Measurements from ENCODE around the gene PEX10.

PEX10 gene

GRCh38 chr1:2394220-2394619 is 18.1 kb downstream of the PEX10 start:
- Histone ChIP-seq H2AFZ (ENCODE audit: low read length) (no peak overlapping the region), H3K36me3 (replicated peaks; ENCODE audit: insufficient read depth, low read length) (0 out of 2 replicates have a peak, but pooled peaks cover 2% of the 10 kb centered on the region), H3K9ac (ENCODE audit: low read length) (no peak overlapping the region), H3K4me1 (ENCODE audit: low read length) (peaks cover 18% of the 10 kb centered on the region), H3K4me3 (ENCODE audit: low read length) (no peak overlapping the region), H3K9me3 (replicated peaks; ENCODE audit: insufficient read depth, low read length) (no peaks in the 10 kb centered on the region), H4K20me1 (ENCODE audit: insufficient read depth, low read length) (no peaks in the 10 kb centered on the region; the same call in 1 of the 2 replicates), H3K79me2 (ENCODE audit: low read length) (peaks cover 56% of the 10 kb centered on the region), H3K4me2 (ENCODE audit: low read depth, low read length) (no peak overlapping the region), H3K27ac (ENCODE audit: low read length) (no peak overlapping the region), H3F3A (ENCODE audit: insufficient read depth, low read length) (no peaks in the 10 kb centered on the region), H3K27me3 (replicated peaks; ENCODE audit: insufficient read depth, low read length) (no peaks in the 10 kb centered on the region), H3K9me2 (replicated peaks; ENCODE audit: insufficient read depth, low read length) (no peaks in the 10 kb centered on the region)
- TF ChIP-seq EZH2phosphoT487 (IDR thresholded peaks at IDR 0.05; ENCODE audit: low read length) (no peak), CTCF (IDR thresholded peaks at IDR 0.05; ENCODE audit: low read length) (no peak), EZH2 (optimal IDR thresholded peaks at IDR 0.05; ENCODE audit: low read depth, low read length) (no peak)
- DNase-seq, result no peak

GRCh38 chr1:2393471-2393877 is 18.9 kb downstream of the PEX10 start:
- Histone ChIP-seq H3K27ac (ENCODE audit: low read length) (no peak overlapping the region), H3K9me2 (replicated peaks; ENCODE audit: insufficient read depth, low read length) (no peaks in the 10 kb centered on the region), H4K20me1 (ENCODE audit: insufficient read depth, low read length) (no peaks in the 10 kb centered on the region; the same call in 1 of the 2 replicates), H3K4me1 (ENCODE audit: low read length) (peaks cover 18% of the 10 kb centered on the region), H3F3A (ENCODE audit: insufficient read depth, low read length) (no peaks in the 10 kb centered on the region), H3K4me2 (ENCODE audit: low read depth, low read length) (no peak overlapping the region), H3K4me3 (ENCODE audit: low read length) (no peak overlapping the region), H3K27me3 (replicated peaks; ENCODE audit: insufficient read depth, low read length) (no peaks in the 10 kb centered on the region), H3K9me3 (replicated peaks; ENCODE audit: insufficient read depth, low read length) (no peaks in the 10 kb centered on the region), H3K9ac (ENCODE audit: low read length) (no peak overlapping the region), H3K79me2 (ENCODE audit: low read length) (peaks cover 56% of the 10 kb centered on the region), H2AFZ (ENCODE audit: low read length) (no peak overlapping the region), H3K36me3 (replicated peaks; ENCODE audit: insufficient read depth, low read length) (0 out of 2 replicates have a peak, but pooled peaks cover 2% of the 10 kb centered on the region)
- TF ChIP-seq EZH2 (optimal IDR thresholded peaks at IDR 0.05; ENCODE audit: low read depth, low read length) (no peak), CTCF (IDR thresholded peaks at IDR 0.05; ENCODE audit: low read length) (no peak), EZH2phosphoT487 (IDR thresholded peaks at IDR 0.05; ENCODE audit: low read length) (no peak)
- DNase-seq, result no peak

GRCh38 chr1:2392686-2393085 is 19.7 kb downstream of the PEX10 start:
- DNase-seq, result no peak
- Histone ChIP-seq H3K4me1 (ENCODE audit: low read length) (peaks cover 18% of the 10 kb centered on the region), H2AFZ (ENCODE audit: low read length) (no peak overlapping the region), H3K9me3 (replicated peaks; ENCODE audit: insufficient read depth, low read length) (no peaks in the 10 kb centered on the region), H3K27ac (ENCODE audit: low read length) (no peak overlapping the region), H3K36me3 (replicated peaks; ENCODE audit: insufficient read depth, low read length) (0 out of 2 replicates have a peak, but pooled peaks cover 2% of the 10 kb centered on the region), H3K79me2 (ENCODE audit: low read length) (peaks cover 56% of the 10 kb centered on the region), H3K9me2 (replicated peaks; ENCODE audit: insufficient read depth, low read length) (no peaks in the 10 kb centered on the region), H3F3A (ENCODE audit: insufficient read depth, low read length) (no peaks in the 10 kb centered on the region), H3K4me3 (ENCODE audit: low read length) (peak overlapping the region; percentile 92), H3K27me3 (replicated peaks; ENCODE audit: insufficient read depth, low read length) (no peaks in the 10 kb centered on the region), H3K9ac (ENCODE audit: low read length) (peak overlapping the region; percentile 80; the same call in 1 of the 2 replicates), H3K4me2 (ENCODE audit: low read depth, low read length) (peak overlapping the region; percentile 74), H4K20me1 (ENCODE audit: insufficient read depth, low read length) (no peaks in the 10 kb centered on the region; the same call in 1 of the 2 replicates)
- TF ChIP-seq EZH2phosphoT487 (IDR thresholded peaks at IDR 0.05; ENCODE audit: low read length), result no peak
- TF ChIP-seq EZH2 (optimal IDR thresholded peaks at IDR 0.05; ENCODE audit: low read depth, low read length), result no peak
- TF ChIP-seq CTCF (IDR thresholded peaks at IDR 0.05; ENCODE audit: low read length), result no peak
